HCT116 (cell line): Measurements from ENCODE around the gene POLR3A. TPM values are rescaled to one million over a fixed set of nuclear protein-coding genes. Genes with fewer than 3 reads are reported as not detected.
A peak's percentile ranks its signal among the peaks of the same experiment; 100 is the strongest.

ENCODE experiments used
- ATAC-seq: fragments of 200-7000 bp; cut with Tn5 transposase; 2 replicates; pipeline ENCODE4 v1.9.1; 2020; ENCODE audit warnings: mild to moderate bottlenecking, moderate library complexity
- BruUV-seq: library from RNA; stranded (reverse); fragments of 400-500 nt; replicated peaks from 2 replicates; lab custom pipeline; 2021; lab: Mats Ljungman, UMichigan
- CTCF ChIA-PET: fragments of 300-600 bp; sonication (Branson Sonifier 250); formaldehyde crosslinking; loops from one replicate; lab custom pipeline; 2021; ENCODE audit warnings: antibody characterized with exemption; lab: Charles Lee
- POLR2A ChIA-PET: fragments of 300-600, 350-600 bp; sonication (Branson Sonifier 250); formaldehyde crosslinking; loops from one replicate; lab custom pipeline; 2021; ENCODE audit warnings: antibody characterized with exemption; lab: Charles Lee
- RAD21 ChIA-PET, 2 experiments: fragments of 300-600 bp; sonication (Branson Sonifier 250); formaldehyde crosslinking; loops; one replicate each; lab custom pipeline; 2023; ENCODE audit warnings: low total read pairs in 2 of 2; ENCODE audit not compliant: uncharacterized antibody in 2 of 2, unreplicated experiment in 2 of 2, low non-redundant PET in 1 of 2; lab: Charles Lee
- DNase-seq: peaks from one replicate; pipeline ENCODE4 v3.0.0-alpha.2; 2010; ENCODE audit warnings: low read depth, low spot score
- H2AFZ ChIP-seq: fragments of 200-600 bp; shearing (Covaris generic), sonication (generic); 2 replicates; pipeline ENCODE4 v1.6.1; 2017; ENCODE audit warnings: low read depth, mixed run types, mixed read lengths, antibody characterized with exemption, low read length; ENCODE audit not compliant: poor library complexity, severe bottlenecking
- H3K27ac ChIP-seq: 2 replicates; pipeline ENCODE4 v1.5.1; 2012; ENCODE audit warnings: low read depth, low read length
- H3K27me3 ChIP-seq: fragments of 200-600 bp; sonication (generic); 2 replicates; pipeline ENCODE4 v1.6.1; 2016; ENCODE audit warnings: mixed run types, low read length, mixed read lengths; ENCODE audit not compliant: insufficient read depth
- H3K36me3 ChIP-seq, 2 experiments: fragments of 200-500 bp in 1 of 2; fragments of 200-600 bp in 1 of 2; sonication (Bioruptor generic) in 1 of 2; sonication (generic) in 1 of 2; 2 replicates each; pipeline versions ENCODE4 v1.5.1 to v1.6.1; 2014 to 2016; ENCODE audit warnings: low read length in 2 of 2, inconsistent platforms in 1 of 2, mixed read lengths in 1 of 2, mixed run types in 1 of 2; ENCODE audit not compliant: insufficient read depth in 2 of 2, control insufficient read depth in 1 of 2
- H3K4me1 ChIP-seq, 2 experiments: fragments of 200-600 bp in 1 of 2; sonication (generic) in 1 of 2; 2 replicates each; pipeline versions ENCODE4 v1.5.1 to v1.6.1; 2012 to 2017; ENCODE audit warnings: low read length in 2 of 2, inconsistent platforms in 1 of 2, mild to moderate bottlenecking in 1 of 2, mixed read lengths in 1 of 2, mixed run types in 1 of 2, moderate library complexity in 1 of 2; ENCODE audit not compliant: insufficient read depth in 2 of 2, control insufficient read depth in 1 of 2
- H3K4me2 ChIP-seq: fragments of 200-600 bp; sonication (generic); 2 replicates; pipeline ENCODE4 v1.6.1; 2017; ENCODE audit warnings: mixed run types, low read length, mixed read lengths
- H3K4me3 ChIP-seq, 2 experiments: fragments of 200-600 bp in 1 of 2; sonication (generic) in 1 of 2; replicated peaks in 1 of 2; 2 replicates each; pipeline ENCODE4 v1.5.1; 2011 to 2016; ENCODE audit warnings: low read length in 2 of 2, control low read depth in 1 of 2, low read depth in 1 of 2, mild to moderate bottlenecking in 1 of 2, mixed read lengths in 1 of 2, mixed run types in 1 of 2
- H3K79me2 ChIP-seq: fragments of 200-600 bp; sonication (generic); 2 replicates; pipeline ENCODE4 v1.6.1; 2017; ENCODE audit warnings: mild to moderate bottlenecking, mixed run types, low read length, moderate library complexity, mixed read lengths; ENCODE audit not compliant: insufficient read depth
- H3K9ac ChIP-seq: fragments of 200-600 bp; sonication (generic); 2 replicates; pipeline ENCODE4 v1.6.1; 2016; ENCODE audit warnings: low read length, mixed read lengths
- H3K9me2 ChIP-seq: fragments of 200-600 bp; sonication (generic), shearing (Covaris generic); 2 replicates; pipeline ENCODE4 v1.6.1; 2017; ENCODE audit warnings: mixed run types, mild to moderate bottlenecking, moderate library complexity; ENCODE audit not compliant: insufficient read depth
- H3K9me3 ChIP-seq, 2 experiments: fragments of 200-500 bp in 1 of 2; fragments of 200-600 bp in 1 of 2; sonication (Bioruptor generic) in 1 of 2; sonication (generic) in 1 of 2; 2 replicates each; pipeline ENCODE4 v1.6.1; 2014 to 2017; ENCODE audit warnings: low read length in 2 of 2, mixed read lengths in 2 of 2, inconsistent platforms in 1 of 2, low read depth in 1 of 2, mild to moderate bottlenecking in 1 of 2, mixed run types in 1 of 2, moderate library complexity in 1 of 2; ENCODE audit not compliant: control insufficient read depth in 1 of 2, insufficient read depth in 1 of 2
- H4K20me1 ChIP-seq: fragments of 200-600 bp; sonication (generic), shearing (Covaris generic); 2 replicates; pipeline ENCODE4 v1.6.1; 2017; ENCODE audit warnings: mixed run types, mild to moderate bottlenecking, moderate library complexity; ENCODE audit not compliant: insufficient read depth
- ATF3 ChIP-seq: IDR thresholded peaks from 2 replicates; pipeline ENCODE4 v1.6.1; 2012
- CBX3 ChIP-seq: IDR thresholded peaks from 2 replicates; pipeline ENCODE4 v1.6.1; 2012; ENCODE audit warnings: low read depth
- CTCF ChIP-seq, 3 experiments: fragments of 200-600 bp in 1 of 3; sonication (generic) in 1 of 3; IDR thresholded peaks in 2 of 3; conservative IDR thresholded peaks in 1 of 3; 2 replicates each; pipeline ENCODE4 v1.5.1; 2012 to 2017; ENCODE audit warnings: low read depth in 2 of 3, low read length in 2 of 3, antibody characterized with exemption in 1 of 3, borderline replicate concordance in 1 of 3, control low read depth in 1 of 3, mild to moderate bottlenecking in 1 of 3, mixed read lengths in 1 of 3, mixed run types in 1 of 3, moderate library complexity in 1 of 3; ENCODE audit not compliant: insufficient read depth in 1 of 3
- EGR1 ChIP-seq: IDR thresholded peaks from 2 replicates; pipeline ENCODE4 v1.6.1; 2012; ENCODE audit warnings: low read depth
- ELF1 ChIP-seq: IDR thresholded peaks from 2 replicates; pipeline ENCODE4 v1.6.1; 2012; ENCODE audit warnings: low read depth, borderline replicate concordance
- EZH2phosphoT487 ChIP-seq: fragments of 200-600 bp; IDR thresholded peaks from 2 replicates; pipeline ENCODE4 v1.6.1; 2018; ENCODE audit warnings: antibody characterized with exemption, borderline replicate concordance
- FOSL1 ChIP-seq: IDR thresholded peaks from 2 replicates; pipeline ENCODE4 v1.6.1; 2012; ENCODE audit warnings: low read depth
- POLR2A ChIP-seq: IDR thresholded peaks from 2 replicates; pipeline ENCODE4 v1.7.0; 2011; ENCODE audit warnings: borderline replicate concordance; ENCODE audit not compliant: insufficient read depth, insufficient read length; ENCODE audit errors: extremely low read depth
- POLR2AphosphoS5 ChIP-seq: IDR thresholded peaks from 2 replicates; pipeline ENCODE4 v1.6.1; 2011; ENCODE audit warnings: mild to moderate bottlenecking, low read depth, low read length, moderate library complexity
- SIN3A ChIP-seq: IDR thresholded peaks from 2 replicates; pipeline ENCODE4 v1.6.1; 2012; ENCODE audit warnings: low read depth
- intact Hi-C: fragments of 100-400 bp; cut with micrococcal nuclease; formaldehyde crosslinking; loops from 2 replicates; pipeline ENCODE4 v1.10.0; 2022
- total RNA-seq: library from RNA; stranded (reverse); gene quantifications from one replicate; pipeline ENCODE4 v1.2.1, GENCODE V29; 2021; ENCODE audit not compliant: unreplicated experiment

The POLR3A gene
- total RNA-seq, 1 experiment from 2014 or later: 26.6 TPM

GRCh38 chr10:78009662-78010061 lies 19.7 kb downstream of the POLR3A start:
- Histone ChIP-seq H3K9ac (no peak overlapping the region), H3K4me2 (no peak overlapping the region), H3K27ac (no peak overlapping the region), H2AFZ (no peak overlapping the region), H3K9me3 (no peaks in the 10 kb centered on the region), H3K4me1 (no peaks in the 10 kb centered on the region), H3K9me2 (no peaks in the 10 kb centered on the region), H3K36me3 (peaks cover 56 to 77% of the 10 kb centered on the region in 2 experiments), H4K20me1 (no peaks in the 10 kb centered on the region), H3K79me2 (no peaks in the 10 kb centered on the region), H3K27me3 (no peaks in the 10 kb centered on the region), H3K4me3 (no peak overlapping the region)
- BruUV-seq: TSS peak; percentile 15
- intact Hi-C loops: no loop called here
- TF ChIP-seq POLR2A (no peak), CTCF (IDR thresholded peaks at IDR 0.05 in 2 of 3, conservative IDR thresholded peaks at IDR 0.05 in 1 of 3; ENCODE audit: borderline replicate concordance in 1 of 3, insufficient read depth in 1 of 3, low read depth in 2 of 3, low read length in 2 of 3) (no peak), EGR1 (no peak), SIN3A (no peak), FOSL1 (no peak), EZH2phosphoT487 (no peak), ATF3 (no peak), POLR2AphosphoS5 (no peak)
- CTCF ChIA-PET: no interaction called here
- RAD21 ChIA-PET: no interaction called here
- DNase-seq: no peak
- POLR2A ChIA-PET: no interaction called here
- ATAC-seq: no peak

- H3K4me1 ChIP-seq: no peaks in the 10 kb centered on the region
- POLR2A ChIA-PET: no interaction called here
- H3K27me3 ChIP-seq: no peaks in the 10 kb centered on the region
- CTCF ChIA-PET: no interaction called here
- intact Hi-C loops: no loop called here
- no peak for ATAC-seq
- no peaks in the 10 kb centered on the region for H3K79me2 ChIP-seq
- no peaks in the 10 kb centered on the region for H3K9me3 ChIP-seq
- H2AFZ ChIP-seq: no peak overlapping the region
- no peak for DNase-seq
- TF ChIP-seq FOSL1 (no peak), SIN3A (no peak), POLR2A (no peak), EGR1 (no peak), CBX3 (no peak), ELF1 (no peak)
- TF ChIP-seq, all 23 proteins: peak for 0
- H3K9ac ChIP-seq: no peak overlapping the region
- H3K9me2 ChIP-seq: no peaks in the 10 kb centered on the region
- no TSS peak for BruUV-seq
- H3K4me2 ChIP-seq: no peak overlapping the region
- RAD21 ChIA-PET: no interaction called here
- no peaks in the 10 kb centered on the region for H4K20me1 ChIP-seq
- no peak overlapping the region for H3K27ac ChIP-seq
- no peak overlapping the region for H3K4me3 ChIP-seq
- H3K36me3 ChIP-seq: peaks cover 55 to 72% of the 10 kb centered on the region in 2 experiments
Measured at GRCh38 chr10:78007172-78007571, 22.1 kb downstream of the POLR3A start.
